HepG2 (cell line): ENCODE data around the gene C19orf33. TPM values are rescaled to one million over a fixed set of nuclear protein-coding genes. Genes with fewer than 3 reads are reported as not detected.

Source experiments
- ATAC-seq: fragments of 200-7000 bp; cut with Tn5 transposase; 3 replicates; pipeline ENCODE4 v1.9.1; 2020; ENCODE audit warnings: mild to moderate bottlenecking, moderate library complexity
- BruUV-seq: library from RNA; stranded (reverse); fragments of 400-500 nt; replicated peaks from 2 replicates; lab custom pipeline; 2021; lab: Mats Ljungman, UMichigan
- CTCF ChIA-PET: fragments of 300-600 bp; formaldehyde crosslinking; extraction: SDS; loops from one replicate; lab custom pipeline; 2021; ENCODE audit warnings: low total read pairs, inconsistent platforms, low intra/inter-chr PET ratio; lab: Yijun Ruan, JAX
- POLR2A ChIA-PET: fragments of 350-600 bp; sonication (Branson Sonifier 250); formaldehyde crosslinking; loops from one replicate; lab custom pipeline; 2020; ENCODE audit warnings: antibody characterized with exemption, inconsistent platforms; lab: Yijun Ruan, JAX
- DNase-seq: peaks from one replicate; pipeline ENCODE4 v3.0.0-alpha.2; 2015; ENCODE audit warnings: low spot score
- FAIRE-seq: peaks from 3 replicates; lab custom pipeline; 2011; peaks lifted over from hg19 to GRCh38; lab: Jason Lieb, UNC
- H2AFZ ChIP-seq: one replicate; pipeline ENCODE4 v1.6.1; 2011; ENCODE audit warnings: low read length, inconsistent platforms
- H3K27ac ChIP-seq: fragments of 300-600 bp; 3 replicates; pipeline ENCODE4 v1.8.0; 2011; ENCODE audit warnings: mixed run types, mild to moderate bottlenecking, mixed read lengths, low read length, inconsistent platforms; ENCODE audit not compliant: insufficient read depth; ENCODE audit errors: extremely low read length
- H3K27me3 ChIP-seq, 2 experiments: fragments of 200-600 bp in 1 of 2; 2 replicates in 1 of 2; 3 replicates in 1 of 2; pipeline versions ENCODE4 v1.6.0 to v1.8.0; 2011; ENCODE audit warnings: low read length in 2 of 2, mild to moderate bottlenecking in 2 of 2, moderate library complexity in 2 of 2, inconsistent platforms in 1 of 2; ENCODE audit not compliant: insufficient read depth in 2 of 2, control insufficient read depth in 1 of 2
- H3K36me3 ChIP-seq, 2 experiments: fragments of 200-600 bp in 1 of 2; replicated peaks in 1 of 2; 2 replicates in 1 of 2; 3 replicates in 1 of 2; pipeline versions ENCODE4 v1.5.1 to v1.8.0; 2011; ENCODE audit warnings: low read length in 2 of 2, inconsistent platforms in 1 of 2; ENCODE audit not compliant: insufficient read depth in 2 of 2, control insufficient read depth in 1 of 2
- H3K4me1 ChIP-seq: 2 replicates; pipeline ENCODE4 v1.5.1; 2012; ENCODE audit warnings: low read length, inconsistent platforms; ENCODE audit not compliant: insufficient read depth
- H3K4me2 ChIP-seq: 2 replicates; pipeline ENCODE4 v1.6.0; 2011; ENCODE audit warnings: low read depth, low read length, inconsistent platforms
- H3K4me3 ChIP-seq, 3 experiments: fragments of 200-600 bp in 1 of 3; sonication (generic), shearing (Covaris generic) in 1 of 3; replicated peaks in 1 of 3; 2 replicates each; pipeline ENCODE4 v1.5.1; 2011 to 2016; ENCODE audit warnings: low read length in 3 of 3, inconsistent platforms in 2 of 3, low read depth in 2 of 3, mild to moderate bottlenecking in 2 of 3, control low read depth in 1 of 3, mixed read lengths in 1 of 3; ENCODE audit not compliant: insufficient read depth in 1 of 3
- H3K79me2 ChIP-seq: one replicate; pipeline ENCODE4 v1.6.1; 2011; ENCODE audit warnings: low read length, inconsistent platforms; ENCODE audit not compliant: insufficient read depth
- H3K9ac ChIP-seq: 2 replicates; pipeline ENCODE4 v1.6.0; 2011; ENCODE audit warnings: mild to moderate bottlenecking, low read depth, low read length, inconsistent platforms; ENCODE audit not compliant: insufficient read depth
- H3K9me3 ChIP-seq: 2 replicates; pipeline ENCODE4 v1.5.1; 2012; ENCODE audit warnings: mild to moderate bottlenecking, low read length
- H4K20me1 ChIP-seq: 2 replicates; pipeline ENCODE4 v1.6.0; 2011; ENCODE audit warnings: inconsistent platforms, mild to moderate bottlenecking, low read length, moderate library complexity; ENCODE audit not compliant: insufficient read depth
- CHCHD3 ChIP-seq: sonication (generic); formaldehyde crosslinking; IDR thresholded peaks from 2 replicates; pipeline ENCODE4 v1.8.0; 2022; ENCODE audit warnings: mild to moderate bottlenecking, missing genetic modification reagents, moderate library complexity
- FLYWCH1 ChIP-seq: sonication (generic); formaldehyde crosslinking; IDR thresholded peaks from 2 replicates; pipeline ENCODE4 v1.8.1; 2023; ENCODE audit warnings: mild to moderate bottlenecking, missing genetic modification reagents
- FOXK2 ChIP-seq: fragments of 450-650 bp; IDR thresholded peaks from 2 replicates; pipeline ENCODE4 v1.6.1; 2016
- GFI1 ChIP-seq: sonication (generic); formaldehyde crosslinking; IDR thresholded peaks from 2 replicates; pipeline ENCODE4 v1.5.0; 2020; ENCODE audit warnings: missing genetic modification reagents, mild to moderate bottlenecking, borderline replicate concordance
- MED1 ChIP-seq: sonication (generic); formaldehyde crosslinking; IDR thresholded peaks from 2 replicates; pipeline ENCODE4 v1.4.0; 2020; ENCODE audit warnings: missing genetic modification reagents
- NR1H2 ChIP-seq: sonication (generic); formaldehyde crosslinking; IDR thresholded peaks from 2 replicates; pipeline ENCODE4 v1.8.1; 2022; ENCODE audit warnings: low read depth, missing genetic modification reagents, borderline replicate concordance
- PAX8 ChIP-seq: sonication (generic); formaldehyde crosslinking; IDR thresholded peaks from 2 replicates; pipeline ENCODE4 v1.8.0; 2022; ENCODE audit warnings: mild to moderate bottlenecking, missing genetic modification reagents, borderline replicate concordance
- SMARCC2 ChIP-seq: fragments of 450-650 bp; IDR thresholded peaks from 2 replicates; pipeline ENCODE4 v1.6.1; 2017; ENCODE audit warnings: antibody characterized with exemption, mild to moderate bottlenecking
- TGIF2 ChIP-seq: IDR thresholded peaks from 2 replicates; pipeline ENCODE4 v1.6.1; 2016; ENCODE audit warnings: control low read depth, missing compliant biosample characterization
- TMF1 ChIP-seq: sonication (generic); formaldehyde crosslinking; IDR thresholded peaks from 2 replicates; pipeline ENCODE4 v1.8.1; 2022; ENCODE audit warnings: low read depth, missing genetic modification reagents
- WGBS: methylation state at CpG from one replicate; pipeline ENCODE4 v1.1.6; 2017; ENCODE audit warnings: low lambda C conversion rate; 5-methylcytosine and 5-hydroxymethylcytosine counted together
- in situ Hi-C: cut with HindIII; loops from 2 replicates; pipeline ENCODE4 v1.10.0; 2017; ENCODE audit warnings: low pct_unique_long_range_greater_than_20kb; ENCODE audit not compliant: extremely low pct_ligation_motif_present
- intact Hi-C: fragments of 100-400 bp; cut with micrococcal nuclease; formaldehyde crosslinking; loops from one replicate; pipeline ENCODE4 v1.10.0; 2022; ENCODE audit not compliant: unreplicated experiment
- polyA plus RNA-seq, 8 experiments: library from polyadenylated mRNA; depleted of rRNA in 3 of 8; stranded (reverse) in 7 of 8; unstranded in 1 of 8; fragments of >200 nt; fragmentation: Illumina TruSeq in 4 of 8; extraction: Trizol in 4 of 8; gene quantifications; 2 replicates each; pipeline versions ENCODE4 v1.2.1 to v1.2.3, GENCODE V29; 2011 to 2016; ENCODE audit warnings: low read depth in 4 of 8, missing spikeins in 1 of 8, mixed read lengths in 1 of 8; ENCODE audit not compliant: insufficient read depth in 1 of 8
- total RNA-seq, 5 experiments: library from RNA; depleted of rRNA; stranded (reverse); fragments of >200 nt; fragmentation: Illumina TruSeq; extraction: Trizol; gene quantifications; 2 replicates each; pipeline ENCODE4 v1.2.3, GENCODE V29; 2016; ENCODE audit warnings: low read depth in 1 of 5
- TF ChIP-seq, protein P1 (sequence below): sonication (generic); formaldehyde crosslinking; IDR thresholded peaks from 2 replicates; pipeline ENCODE4 v1.4.0; 2020; ENCODE audit warnings: missing genetic modification reagents

The C19orf33 gene
- total and polyA plus RNA-seq, 2 of the 13 experiments (the other 11 are each of a cell fraction or from before 2014, with no cell fraction given), result 2.5 to 3.3 TPM

DNA sequence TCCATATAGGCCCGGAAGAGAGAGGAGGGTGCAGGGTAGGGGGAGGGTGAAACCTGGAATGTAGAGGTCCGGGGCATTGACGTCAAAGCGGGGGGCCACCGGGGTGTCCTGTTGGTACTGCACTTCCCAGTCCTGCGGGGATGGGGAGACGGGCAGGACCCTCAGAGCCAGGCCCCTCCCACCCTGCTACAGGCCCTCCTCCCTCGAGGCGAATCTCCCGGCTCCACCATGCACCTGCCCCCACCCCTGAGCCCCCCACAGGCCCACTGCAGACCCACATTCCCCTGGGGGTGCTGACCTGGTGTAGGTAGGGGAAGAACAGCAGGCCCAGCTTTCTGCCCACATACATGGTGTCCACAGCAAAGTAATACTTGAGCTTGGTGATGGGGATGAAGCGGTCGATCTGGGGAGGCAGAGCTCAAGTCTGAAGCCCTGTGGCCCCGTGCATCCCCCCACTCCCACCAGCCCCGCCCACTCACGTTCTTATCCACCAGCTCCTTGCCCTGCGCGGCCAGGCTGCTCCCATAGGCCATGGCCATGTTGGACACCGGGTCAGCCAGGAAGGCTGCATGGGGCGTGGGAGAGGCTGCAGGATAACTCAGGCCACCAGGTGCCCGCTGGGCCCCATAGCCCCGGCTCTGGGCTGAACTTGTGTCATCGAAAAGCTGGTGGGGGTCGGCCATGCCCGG lies 5.0 kb downstream of the C19orf33 start:
- FAIRE-seq (no peak), DNase-seq (no peak), ATAC-seq (no peak)
- Histone ChIP-seq H2AFZ (no peak overlapping the region), H3K27me3 (no peaks in the 10 kb centered on the region; a peak in 1 of 5 replicates), H3K79me2 (no peaks in the 10 kb centered on the region), H4K20me1 (no peaks in the 10 kb centered on the region), H3K9me3 (no peaks in the 10 kb centered on the region), H3K27ac (no peak overlapping the region), H3K9ac (no peak overlapping the region), H3K4me1 (peaks cover 14% of the 10 kb centered on the region), H3K36me3 (peaks cover 3 to 6% of the 10 kb centered on the region in 2 experiments; a peak in 3 of 5 replicates), H3K4me2 (no peak overlapping the region), H3K4me3 (no peak overlapping the region)
- ChIA-PET CTCF (no interaction called here), POLR2A (no interaction called here)
- in situ Hi-C loops (no loop called here), intact Hi-C loops (no loop called here)
- no TSS peak for BruUV-seq
- TF ChIP-seq, protein P1, sequence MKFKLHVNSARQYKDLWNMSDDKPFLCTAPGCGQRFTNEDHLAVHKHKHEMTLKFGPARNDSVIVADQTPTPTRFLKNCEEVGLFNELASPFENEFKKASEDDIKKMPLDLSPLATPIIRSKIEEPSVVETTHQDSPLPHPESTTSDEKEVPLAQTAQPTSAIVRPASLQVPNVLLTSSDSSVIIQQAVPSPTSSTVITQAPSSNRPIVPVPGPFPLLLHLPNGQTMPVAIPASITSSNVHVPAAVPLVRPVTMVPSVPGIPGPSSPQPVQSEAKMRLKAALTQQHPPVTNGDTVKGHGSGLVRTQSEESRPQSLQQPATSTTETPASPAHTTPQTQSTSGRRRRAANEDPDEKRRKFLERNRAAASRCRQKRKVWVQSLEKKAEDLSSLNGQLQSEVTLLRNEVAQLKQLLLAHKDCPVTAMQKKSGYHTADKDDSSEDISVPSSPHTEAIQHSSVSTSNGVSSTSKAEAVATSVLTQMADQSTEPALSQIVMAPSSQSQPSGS, result no peak
- no peak for TF ChIP-seq FOXK2
- no peak for TF ChIP-seq NR1H2
- TF ChIP-seq TGIF2 (CRISPR knock-in tag), result no peak
- 98% methylated on average over 16 of the region's 24 CpGs for WGBS

DNA sequence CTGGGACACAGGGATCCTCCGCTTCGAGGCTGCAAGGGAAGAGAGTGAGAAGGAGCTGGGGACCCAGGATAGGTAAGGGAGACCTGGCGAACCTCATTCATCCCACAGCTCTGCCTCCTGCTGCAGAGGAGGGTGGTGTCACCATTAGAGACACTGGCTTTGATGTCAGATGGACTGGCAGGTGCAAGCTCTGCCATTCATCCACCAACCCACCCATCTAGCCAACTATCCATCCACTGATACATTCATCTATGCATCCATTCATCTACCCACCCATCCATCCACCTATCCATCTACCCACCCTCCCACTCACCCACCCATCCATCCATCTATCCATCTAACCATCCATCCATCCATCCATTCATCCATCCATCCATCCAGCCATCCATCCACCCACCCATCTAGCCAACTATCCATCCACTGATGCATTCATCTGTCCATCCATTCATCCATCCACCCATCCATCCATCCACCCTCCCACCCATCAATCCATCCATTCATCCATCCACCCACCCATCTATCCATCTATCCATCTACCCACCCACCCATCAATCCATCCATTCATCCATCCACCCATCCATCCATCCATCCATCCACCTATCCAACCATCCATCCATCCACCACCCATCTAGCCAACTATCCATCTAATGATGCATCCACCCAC lies 5.7 kb downstream of the C19orf33 start:
- H3K4me2 ChIP-seq, result no peak overlapping the region
- no peak overlapping the region for H3K27ac ChIP-seq
- intact Hi-C loops, result no loop called here
- H3K4me1 ChIP-seq, result peaks cover 13% of the 10 kb centered on the region
- no peak overlapping the region for H3K9ac ChIP-seq
- ChIA-PET POLR2A (no interaction called here), CTCF (no interaction called here)
- in situ Hi-C loops, result no loop called here
- no peak overlapping the region for H3K4me3 ChIP-seq
- FAIRE-seq, result no peak
- no peaks in the 10 kb centered on the region for H3K79me2 ChIP-seq
- H3K36me3 ChIP-seq, result peaks cover 3 to 6% of the 10 kb centered on the region in 2 experiments; a peak in 3 of 5 replicates
- 100% methylated on average over 2 of the region's 3 CpGs for WGBS
- no peaks in the 10 kb centered on the region for H4K20me1 ChIP-seq
- H3K9me3 ChIP-seq, result no peaks in the 10 kb centered on the region
- H2AFZ ChIP-seq, result no peak overlapping the region
- no peak for DNase-seq
- ATAC-seq, result no peak
- no TSS peak for BruUV-seq
- H3K27me3 ChIP-seq, result no peaks in the 10 kb centered on the region; a peak in 1 of 5 replicates
- TF ChIP-seq PAX8 (CRISPR knock-in tag) (no peak), GFI1 (CRISPR knock-in tag) (no peak), CHCHD3 (no peak), TMF1 (CRISPR knock-in tag) (no peak), FLYWCH1 (CRISPR knock-in tag) (no peak), SMARCC2 (no peak), MED1 (no peak)
